Stimulated activated CD4-positive, alpha-beta T cell treated with anti-CD3 and anti-CD28 coated beads, TNF-alpha, amount 100 ng/mL, for 1 hour (primary cell): ENCODE measurements around the gene DUS4L.

ENCODE experiments used
- DNase-seq, 3 donors: peaks; one replicate each; pipeline ENCODE4 v3.0.0-alpha.2; 2020; ENCODE audit warnings: low read depth in 3 of 3, low spot score in 1 of 3

The DUS4L gene

GRCh38 chr7:107613948-107614347 is 50.2 kb downstream of the DUS4L start:
- DNase-seq: no peak

GRCh38 chr7:107614425-107614824 is 50.7 kb downstream of the DUS4L start:
- no peak for DNase-seq

GRCh38 chr7:107615910-107616680 is 52.3 kb downstream of the DUS4L start:
- no peak for DNase-seq

GRCh38 chr7:107622429-107622828 is 58.7 kb downstream of the DUS4L start:
- no peak for DNase-seq

GRCh38 chr7:107622894-107623293 is 59.1 kb downstream of the DUS4L start:
- no peak for DNase-seq

- DNase-seq: no peak
Measured at GRCh38 chr7:107627002-107627401, 63.2 kb downstream of the DUS4L start.
